Right atrium auricular region (tissue), 2 donors: ENCODE data around the gene C19orf67. TPM values are rescaled to one million over a fixed set of nuclear protein-coding genes. Genes with fewer than 3 reads are reported as not detected.

ENCODE experiments used
- DNase-seq: peaks from one replicate; pipeline ENCODE4 v3.0.0-alpha.2; 2019; ENCODE audit warnings: low spot score
- H3K27ac ChIP-seq, 2 donors: fragments of 200-600 bp; sonication (generic); 1 replicate in 1 of 2; 2 replicates in 1 of 2; pipeline ENCODE4 v1.5.1; 2016 to 2019
- H3K27me3 ChIP-seq, 2 donors: fragments of 200-600 bp; sonication (generic); one replicate each; pipeline versions ENCODE4 v1.5.1 to v1.6.0; 2017 to 2019
- H3K36me3 ChIP-seq: fragments of 200-600 bp; sonication (generic); one replicate; pipeline ENCODE4 v1.5.1; 2016
- H3K4me1 ChIP-seq, 2 donors: fragments of 200-600 bp; sonication (generic); one replicate each; pipeline versions ENCODE4 v1.5.1 to v1.6.0; 2017 to 2019
- H3K4me3 ChIP-seq, 2 donors: fragments of 200-600 bp; sonication (generic); 1 replicate in 1 of 2; 2 replicates in 1 of 2; pipeline ENCODE4 v1.5.1; 2017 to 2019; ENCODE audit warnings: mild to moderate bottlenecking in 1 of 2, moderate library complexity in 1 of 2
- H3K9me3 ChIP-seq, 2 donors: fragments of 200-600 bp; sonication (generic); one replicate each; pipeline ENCODE4 v1.5.1; 2019
- CTCF ChIP-seq, 2 donors: fragments of 200-600 bp; sonication (generic); IDR thresholded peaks; one replicate each; pipeline ENCODE4 v1.5.1; 2019; ENCODE audit warnings: antibody characterized with exemption in 2 of 2
- total RNA-seq, 2 donors: library from RNA; depleted of rRNA; stranded (reverse); fragments of >200 nt; gene quantifications; one replicate each; pipeline ENCODE4 v1.1.0, GENCODE V29; 2016

The C19orf67 gene
- total RNA-seq, 2 donors from 2014 or later: not detected

DNA sequence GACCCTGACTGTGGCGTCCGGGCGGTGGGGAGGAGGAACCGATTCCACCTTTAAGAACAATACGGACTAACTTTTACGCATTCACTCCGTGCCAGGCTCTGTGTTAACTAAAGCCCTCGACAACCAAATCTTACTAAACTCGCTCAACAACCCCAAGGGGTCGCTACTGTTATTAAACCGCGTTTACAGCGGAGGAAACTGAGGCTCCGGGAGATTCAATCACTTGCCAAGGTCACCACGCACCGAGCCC lies 3.8 kb upstream of the C19orf67 start:
- Histone ChIP-seq H3K4me3 (peak overlapping the region; percentile 70 to 76), H3K9me3 (peaks cover 4 to 13% of the 10 kb centered on the region in 2 donors), H3K27ac (peak overlapping the region in 1 of 2 donors; percentile 43), H3K4me1 (peaks cover 0 to 15% of the 10 kb centered on the region in 2 donors), H3K27me3 (no peaks in the 10 kb centered on the region), H3K36me3 (peaks cover 8% of the 10 kb centered on the region)
- DNase-seq: no peak
- TF ChIP-seq CTCF (IDR thresholded peaks at IDR 0.05): no peak

DNA sequence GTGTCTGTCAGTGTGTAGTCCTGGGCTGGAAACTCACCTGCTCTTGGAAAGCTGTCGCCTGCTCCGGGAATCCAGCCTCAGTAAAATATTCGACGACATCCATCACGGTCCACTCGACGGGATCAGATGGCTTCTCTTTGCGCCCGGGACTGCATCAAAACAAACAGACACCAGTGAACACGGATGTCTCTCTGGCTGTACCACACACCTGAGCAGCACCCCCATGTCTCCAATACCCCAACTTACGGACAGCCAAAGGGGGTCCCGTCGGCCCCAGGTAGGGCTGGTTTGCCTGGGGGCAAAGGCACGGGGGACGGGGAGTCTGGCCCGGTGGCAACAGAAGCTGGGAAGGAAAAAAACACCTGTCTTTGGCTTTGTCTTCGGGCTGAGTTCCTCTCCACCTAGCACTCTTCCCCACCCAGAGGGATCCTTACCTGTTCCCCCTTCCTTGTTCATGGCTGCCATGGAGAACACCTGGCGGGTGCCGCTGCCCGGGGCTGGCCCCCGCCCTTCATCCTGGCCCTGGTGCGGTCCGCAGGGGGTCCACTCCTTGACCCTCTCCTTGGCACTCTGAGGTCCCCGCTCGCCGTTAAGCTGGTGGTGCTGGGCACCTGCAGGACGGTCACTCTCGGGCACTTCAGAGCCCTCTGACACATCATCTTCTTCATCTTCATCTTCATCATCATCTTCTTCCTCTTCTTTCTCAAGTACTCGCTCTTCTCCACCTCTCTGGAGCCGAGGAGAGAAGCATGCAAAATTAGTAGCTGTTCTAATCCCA lies 3.2 kb upstream of the C19orf67 start:
- H3K27ac ChIP-seq: peak overlapping the region in 1 of 2 donors; percentile 43
- TF ChIP-seq CTCF (IDR thresholded peaks at IDR 0.05): no peak

GRCh38 chr19:14086098-14086497 lies 515 bp upstream of the C19orf67 start:
- Histone ChIP-seq H3K27ac (no peak overlapping the region), H3K27me3 (no peaks in the 10 kb centered on the region), H3K36me3 (peaks cover 8% of the 10 kb centered on the region), H3K9me3 (no peaks in the 10 kb centered on the region), H3K4me1 (peaks cover 0 to 17% of the 10 kb centered on the region in 2 donors), H3K4me3 (no peak overlapping the region)
- DNase-seq: no peak
- TF ChIP-seq CTCF (IDR thresholded peaks at IDR 0.05): no peak

More for the DNA sequence above, 3.2 kb upstream of the C19orf67 start:
- no peak for DNase-seq
- Histone ChIP-seq H3K4me3 (peak overlapping the region; percentile 70 to 76), H3K36me3 (peaks cover 8% of the 10 kb centered on the region), H3K27me3 (no peaks in the 10 kb centered on the region), H3K4me1 (peaks cover 0 to 15% of the 10 kb centered on the region in 2 donors), H3K9me3 (peaks cover 4 to 13% of the 10 kb centered on the region in 2 donors)

- no peak for DNase-seq
- TF ChIP-seq CTCF (IDR thresholded peaks at IDR 0.05): no peak
- H3K27me3 ChIP-seq: no peaks in the 10 kb centered on the region
- no peaks in the 10 kb centered on the region for H3K9me3 ChIP-seq
- no peaks in the 10 kb centered on the region for H3K36me3 ChIP-seq
- peak overlapping the region in 1 of 2 donors; percentile 67 for H3K4me3 ChIP-seq
- no peak overlapping the region for H3K27ac ChIP-seq
- H3K4me1 ChIP-seq: peaks cover 0 to 19% of the 10 kb centered on the region in 2 donors
These were observed 3.0 kb downstream of the C19orf67 start for GRCh38 chr19:14082675-14082960.

GRCh38 chr19:14081797-14082674 lies 3.5 kb downstream of the C19orf67 start:
- TF ChIP-seq CTCF (IDR thresholded peaks at IDR 0.05): no peak
- Histone ChIP-seq H3K9me3 (no peaks in the 10 kb centered on the region), H3K4me3 (peak overlapping the region; percentile 67 to 72), H3K27me3 (no peaks in the 10 kb centered on the region), H3K36me3 (no peaks in the 10 kb centered on the region), H3K27ac (peak overlapping the region; percentile 88 to 95), H3K4me1 (peaks cover 0 to 19% of the 10 kb centered on the region in 2 donors)
- peak; percentile 61 for DNase-seq
